T-helper 1 cell treated with Interleukin-12 subunit alpha and Interleukin-12 subunit beta and Interleukin-4 antibody, amounts not matched to agents 30 ng/mL and 1 ng/mL, for 36 hours (primary cell): ENCODE results near the gene PCK2. TPM values are rescaled to one million over a fixed set of nuclear protein-coding genes. Genes with fewer than 3 reads are reported as not detected.

Experiments used
- intact Hi-C: fragments of 100-400 bp; cut with micrococcal nuclease; formaldehyde crosslinking; loops from one replicate; pipeline ENCODE4 v1.15.1; 2024
- total RNA-seq: library from RNA; stranded (reverse); gene quantifications from 2 replicates; pipeline ENCODE4 v1.2.3, GENCODE V29; 2022

PCK2 gene
- total RNA-seq, 1 donor from 2014 or later = 51.2 TPM

- intact Hi-C loops = loop anchor here (5.0 kb wide), 3 partner anchors 106 to 339 kb away; partner anchors contain the start of genes DHRS1, DHRS4L2 and NOP9
Observed at GRCh38 chr14:24093207-24093900, 757 bp upstream of the PCK2 start.

- intact Hi-C loops = loop anchor here (1.0 to 5.0 kb wide), 13 partner anchors 13 to 337 kb away; partner anchors contain the start of genes CARMIL3, DCAF11, DHRS1 and DHRS4L2
Observed at GRCh38 chr14:24094841-24095270, 745 bp downstream of the PCK2 start.

GRCh38 chr14:24095271-24096068, 1.4 kb downstream of the PCK2 start:
- intact Hi-C loops = no loop called here

GRCh38 chr14:24096545-24097181, 2.6 kb downstream of the PCK2 start:
- intact Hi-C loops = no loop called here

- intact Hi-C loops = no loop called here
Observed at GRCh38 chr14:24098229-24098926, 4.3 kb downstream of the PCK2 start.

GRCh38 chr14:24098927-24099813, 5.1 kb downstream of the PCK2 start:
- intact Hi-C loops = no loop called here

- intact Hi-C loops = no loop called here
Observed at GRCh38 chr14:24100197-24100981, 6.3 kb downstream of the PCK2 start.

- intact Hi-C loops = no loop called here
Observed at GRCh38 chr14:24100982-24101494, 6.9 kb downstream of the PCK2 start.

- intact Hi-C loops = no loop called here
Observed at GRCh38 chr14:24102357-24103048, 8.4 kb downstream of the PCK2 start.

GRCh38 chr14:24103451-24103850, 9.3 kb downstream of the PCK2 start:
- intact Hi-C loops = no loop called here

GRCh38 chr14:24105609-24106239, 11.6 kb downstream of the PCK2 start:
- intact Hi-C loops = loop anchor here (5.0 kb wide), 1 partner anchor 378 kb away; no protein-coding TSS in a partner anchor

- intact Hi-C loops = loop anchor here (5.0 kb wide), 1 partner anchor 379 kb away; no protein-coding TSS in a partner anchor
Observed at GRCh38 chr14:24106672-24107271, 12.7 kb downstream of the PCK2 start.

- intact Hi-C loops = loop anchor here (1.0 to 5.0 kb wide), 8 partner anchors 14 to 442 kb away; partner anchors contain the start of gene PCK2
Observed at GRCh38 chr14:24108336-24108874, 14.3 kb downstream of the PCK2 start.

- intact Hi-C loops = loop anchor here (10.0 kb wide), 1 partner anchor 565 kb away; no protein-coding TSS in a partner anchor
Observed at GRCh38 chr14:24110060-24110459, 15.9 kb downstream of the PCK2 start.

GRCh38 chr14:24110523-24110922, 16.4 kb downstream of the PCK2 start:
- intact Hi-C loops = loop anchor here (10.0 kb wide), 1 partner anchor 564 kb away; no protein-coding TSS in a partner anchor

- intact Hi-C loops = loop anchor here (10.0 kb wide), 1 partner anchor 561 kb away; no protein-coding TSS in a partner anchor
Observed at GRCh38 chr14:24113379-24113800, 19.3 kb downstream of the PCK2 start.
